K562 (cell line): ENCODE measurements around the gene ADNP. TPM values are rescaled to one million over a fixed set of nuclear protein-coding genes. Genes with fewer than 3 reads are reported as not detected.
A peak's percentile ranks its signal among the peaks of the same experiment; 100 is the strongest.
"Not testable (repeated sequence)": the region's sequence is repeated elsewhere in the genome, so short reads cannot be mapped to it uniquely, and the experiment has no call there.

Experiments used
- ARID1B ChIP-seq: fragments of 450-650 bp; IDR thresholded peaks from 2 replicates; pipeline ENCODE4 v1.6.1; 2016; ENCODE audit warnings: antibody characterized with exemption, mild to moderate bottlenecking, inconsistent platforms
- BACH1 ChIP-seq: fragments of 200-800 bp; sonication (Bioruptor generic); IDR thresholded peaks from 2 replicates; pipeline ENCODE4 v1.6.1; 2016; ENCODE audit warnings: missing genetic modification characterization, missing compliant biosample characterization
- CTBP1 ChIP-seq: fragments of 450-650 bp; IDR thresholded peaks from 2 replicates; pipeline ENCODE4 v1.6.1; 2016; ENCODE audit warnings: borderline replicate concordance
- CUX1 ChIP-seq: fragments of 200-800 bp; sonication (Bioruptor generic); IDR thresholded peaks from 2 replicates; pipeline ENCODE4 v1.6.1; 2016; ENCODE audit warnings: missing genetic modification characterization, missing compliant biosample characterization
- HDAC2 ChIP-seq: fragments of 450-650 bp; IDR thresholded peaks from 2 replicates; pipeline ENCODE4 v1.6.1; 2016; ENCODE audit warnings: mild to moderate bottlenecking
- MTA3 ChIP-seq: fragments of 450-650 bp; formaldehyde crosslinking; IDR thresholded peaks from 2 replicates; pipeline ENCODE4 v1.6.1; 2017; ENCODE audit warnings: mild to moderate bottlenecking, borderline replicate concordance
- ZNF384 ChIP-seq: IDR thresholded peaks from 2 replicates; pipeline ENCODE4 v1.6.1; 2012; ENCODE audit warnings: low read depth, low read length, improper control_type of control experiment
- polyA plus RNA-seq, 8 experiments: library from polyadenylated mRNA; depleted of rRNA in 4 of 8; stranded (reverse) in 5 of 8; unstranded in 3 of 8; fragments of >200 nt; fragmentation: Nextera tagmentation in 2 of 8; fragmentation: Illumina TruSeq in 1 of 8; extraction: Ambion mirVana in 2 of 8; extraction: Trizol in 1 of 8; gene quantifications; 2 replicates each; pipeline versions ENCODE4 v1.2.1 to v1.2.3, GENCODE V29; 2011 to 2014; ENCODE audit warnings: inconsistent platforms in 1 of 8, missing spikeins in 1 of 8
- total RNA-seq, 7 experiments: library from RNA; depleted of rRNA in 6 of 7; stranded (reverse); fragments of >200 nt in 6 of 7; fragmentation: Illumina TruSeq in 2 of 7; extraction: Trizol in 2 of 7; gene quantifications; 2 replicates each; pipeline versions ENCODE4 v1.2.1 to v1.2.3, GENCODE V29; 2011 to 2021; ENCODE audit warnings: low replicate concordance in 1 of 7
- TF ChIP-seq, protein P1 (sequence below), 2 experiments: fragments of 450-650 bp; conservative IDR thresholded peaks; 2 replicates each; pipeline ENCODE4 v1.6.1; 2017; ENCODE audit warnings: mild to moderate bottlenecking in 2 of 2, moderate library complexity in 2 of 2
- TF ChIP-seq, protein P2 (sequence below), 3 experiments: fragments of 200-800 bp in 1 of 3; sonication (Bioruptor generic) in 1 of 3; sonication (generic) in 1 of 3; formaldehyde crosslinking in 1 of 3; IDR thresholded peaks; 2 replicates each; pipeline versions ENCODE4 v1.6.1 to v1.8.0; 2016 to 2022; ENCODE audit warnings: mild to moderate bottlenecking in 2 of 3, missing compliant biosample characterization in 2 of 3, missing genetic modification characterization in 2 of 3, missing genetic modification reagents in 1 of 3

ADNP gene
- total and polyA plus RNA-seq, 9 of the 15 experiments (the other 6 are each of a cell fraction or from before 2014, with no cell fraction given): 17.8 to 59.9 (median 25.3) TPM

DNA sequence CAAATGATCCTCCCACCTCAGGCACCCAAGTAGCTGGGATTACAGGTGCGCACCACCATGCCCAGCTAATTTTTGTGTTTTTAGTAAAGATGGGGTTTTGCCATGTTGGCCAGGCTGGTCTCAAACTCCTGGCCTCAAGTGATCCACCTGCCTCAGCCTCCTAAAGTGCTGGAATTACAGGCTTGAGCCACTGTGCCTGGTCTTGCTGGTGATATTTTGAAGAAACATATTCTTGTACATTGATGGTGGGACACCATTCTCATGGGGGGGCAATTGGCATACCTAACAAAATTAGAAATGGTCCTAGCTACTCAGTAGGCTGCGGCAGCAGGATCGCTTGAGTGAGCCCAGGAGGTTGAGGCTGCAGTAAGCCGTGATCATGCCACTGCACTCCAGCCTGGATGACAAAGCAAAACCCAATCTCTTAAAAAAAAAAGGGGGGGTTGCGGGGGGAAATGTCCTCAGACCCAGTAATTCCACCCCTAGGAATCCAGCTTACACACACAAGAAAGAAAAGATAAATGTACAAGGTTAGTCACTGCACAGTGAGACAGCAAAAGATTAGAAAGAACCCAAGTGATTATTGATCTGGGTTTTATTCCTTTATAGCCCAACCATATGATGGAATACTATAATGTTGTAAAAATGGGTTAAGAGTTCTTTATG lies 49.3 kb downstream of the ADNP start (continued):
- TF ChIP-seq CTBP1: 0 out of 2 replicates have a peak, but pooled peaks have one; percentile 36
- peak; percentile 64; the same call in 1 of the 2 replicates for TF ChIP-seq BACH1 (tag)
- peak; percentile 64; the same call in 1 of the 2 replicates for TF ChIP-seq MTA3
- TF ChIP-seq ZNF384: peak; percentile 61; the same call in 1 of the 2 replicates
- TF ChIP-seq, protein P1, sequence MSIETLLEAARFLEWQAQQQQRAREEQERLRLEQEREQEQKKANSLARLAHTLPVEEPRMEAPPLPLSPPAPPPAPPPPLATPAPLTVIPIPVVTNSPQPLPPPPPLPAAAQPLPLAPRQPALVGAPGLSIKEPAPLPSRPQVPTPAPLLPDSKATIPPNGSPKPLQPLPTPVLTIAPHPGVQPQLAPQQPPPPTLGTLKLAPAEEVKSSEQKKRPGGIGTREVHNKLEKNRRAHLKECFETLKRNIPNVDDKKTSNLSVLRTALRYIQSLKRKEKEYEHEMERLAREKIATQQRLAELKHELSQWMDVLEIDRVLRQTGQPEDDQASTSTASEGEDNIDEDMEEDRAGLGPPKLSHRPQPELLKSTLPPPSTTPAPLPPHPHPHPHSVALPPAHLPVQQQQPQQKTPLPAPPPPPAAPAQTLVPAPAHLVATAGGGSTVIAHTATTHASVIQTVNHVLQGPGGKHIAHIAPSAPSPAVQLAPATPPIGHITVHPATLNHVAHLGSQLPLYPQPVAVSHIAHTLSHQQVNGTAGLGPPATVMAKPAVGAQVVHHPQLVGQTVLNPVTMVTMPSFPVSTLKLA (conservative IDR thresholded peaks at IDR 0.05): peak in 1 of 2 experiments; percentile 33; a peak in 1 of 4 replicates
- TF ChIP-seq, protein P2, sequence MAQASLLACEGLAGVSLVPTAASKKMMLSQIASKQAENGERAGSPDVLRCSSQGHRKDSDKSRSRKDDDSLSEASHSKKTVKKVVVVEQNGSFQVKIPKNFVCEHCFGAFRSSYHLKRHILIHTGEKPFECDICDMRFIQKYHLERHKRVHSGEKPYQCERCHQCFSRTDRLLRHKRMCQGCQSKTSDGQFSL (CRISPR knock-in tag; IDR thresholded peaks at IDR 0.05): not testable (repeated sequence)
- TF ChIP-seq, protein P2 (tag; IDR thresholded peaks at IDR 0.05): peak in 1 of 2 experiments; percentile 60; a peak in 1 of 4 replicates
- peak; percentile 80 for TF ChIP-seq ARID1B
- TF ChIP-seq CUX1 (CRISPR knock-in tag): peak; percentile 65; the same call in 1 of the 2 replicates
- peak; percentile 81 for TF ChIP-seq HDAC2
